Left ventricle myocardium inferior (tissue), 1 donor: ENCODE data around the gene DEFB123. TPM values are rescaled to one million over a fixed set of nuclear protein-coding genes. Genes with fewer than 3 reads are reported as not detected.

Source experiments
- DNase-seq: peaks from one replicate; pipeline ENCODE4 v3.0.0-alpha.2; 2020
- H3K27ac ChIP-seq: fragments of 200-600 bp; replicated peaks from 2 replicates; pipeline ENCODE4 v1.8.0; 2021
- H3K27me3 ChIP-seq: fragments of 200-600 bp; 2 replicates; pipeline ENCODE4 v1.8.0; 2021; ENCODE audit warnings: low read depth
- H3K36me3 ChIP-seq: fragments of 200-600 bp; 2 replicates; pipeline ENCODE4 v1.8.0; 2021
- H3K4me1 ChIP-seq: fragments of 200-600 bp; 2 replicates; pipeline ENCODE4 v1.8.0; 2021
- H3K4me3 ChIP-seq: fragments of 200-600 bp; 2 replicates; pipeline ENCODE4 v1.8.0; 2021; ENCODE audit warnings: mild to moderate bottlenecking, moderate library complexity
- H3K9me3 ChIP-seq: fragments of 200-600 bp; replicated peaks from 2 replicates; pipeline ENCODE4 v1.8.0; 2021
- intact Hi-C: fragments of 100-400 bp; cut with micrococcal nuclease; formaldehyde crosslinking; loops from one replicate; pipeline ENCODE4 v1.11.0; 2022
- long read RNA-seq: library from polyadenylated mRNA; unstranded; transcript quantifications from one replicate; pipeline ENCODE4 v2.0.0, GENCODE V29; 2021
- total RNA-seq: library from RNA; stranded (reverse); fragmentation: NEBNext Ultra II Directional; extraction: Animal tissue kit (Norgen Biotek cat#: 25700); gene quantifications from one replicate; pipeline ENCODE4 v1.2.1, GENCODE V29; 2021
- TF ChIP-seq, protein P1 (sequence below): fragments of 200-600 bp; IDR thresholded peaks from 2 replicates; pipeline ENCODE4 v1.8.0; 2021; ENCODE audit warnings: antibody characterized with exemption, mild to moderate bottlenecking, borderline replicate concordance
- donor health status: DM: no; HTN: yes; CAD: no; lungs with severe emphysema.

Gene DEFB123, protein sequence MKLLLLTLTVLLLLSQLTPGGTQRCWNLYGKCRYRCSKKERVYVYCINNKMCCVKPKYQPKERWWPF
- not detected for total RNA-seq
- long read RNA-seq, result 0 reads

DNA sequence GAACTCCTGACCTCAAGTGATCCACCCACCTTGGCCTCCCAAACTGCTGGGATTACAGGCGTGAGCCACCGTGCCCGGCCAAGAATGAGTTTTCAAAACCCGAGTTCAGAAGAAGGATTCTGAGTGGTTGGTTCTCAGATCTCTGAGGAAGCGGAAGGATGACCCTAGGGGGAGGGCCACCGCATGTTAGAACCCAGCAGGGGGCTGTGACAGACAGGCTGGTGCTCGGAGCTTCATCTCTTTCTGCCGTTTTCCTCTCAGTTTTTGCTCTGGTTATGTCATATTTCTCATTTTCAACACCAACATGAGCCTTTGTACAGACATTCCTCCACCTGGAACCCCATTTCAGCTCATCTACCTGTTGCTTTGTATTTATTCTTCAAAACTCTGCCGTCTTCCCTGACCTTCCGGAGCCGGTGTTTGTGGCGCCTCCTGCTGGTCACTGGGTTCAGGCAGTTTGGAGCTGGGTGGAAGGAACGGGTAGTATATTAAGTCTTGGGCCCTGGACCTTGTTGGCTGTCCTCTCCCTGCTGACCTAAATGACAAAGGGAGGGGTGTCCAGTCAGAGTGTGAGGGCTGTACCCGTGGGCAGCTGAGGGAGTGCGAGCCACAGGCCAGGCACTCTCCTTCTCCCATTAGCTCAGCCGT, at the start of gene DEFB123:
TSS of gene DEFB123 (plus strand) at position 621 of the 648 bp plus-strand sequence. CDS start 67 bp downstream, outside the sequence.
- no peaks in the 10 kb centered on the region for H3K36me3 ChIP-seq
- H3K4me3 ChIP-seq, result no peak within 1 kb of the TSS
- H3K27ac ChIP-seq, result no peak within 1 kb of the TSS
- TF ChIP-seq, protein P1, sequence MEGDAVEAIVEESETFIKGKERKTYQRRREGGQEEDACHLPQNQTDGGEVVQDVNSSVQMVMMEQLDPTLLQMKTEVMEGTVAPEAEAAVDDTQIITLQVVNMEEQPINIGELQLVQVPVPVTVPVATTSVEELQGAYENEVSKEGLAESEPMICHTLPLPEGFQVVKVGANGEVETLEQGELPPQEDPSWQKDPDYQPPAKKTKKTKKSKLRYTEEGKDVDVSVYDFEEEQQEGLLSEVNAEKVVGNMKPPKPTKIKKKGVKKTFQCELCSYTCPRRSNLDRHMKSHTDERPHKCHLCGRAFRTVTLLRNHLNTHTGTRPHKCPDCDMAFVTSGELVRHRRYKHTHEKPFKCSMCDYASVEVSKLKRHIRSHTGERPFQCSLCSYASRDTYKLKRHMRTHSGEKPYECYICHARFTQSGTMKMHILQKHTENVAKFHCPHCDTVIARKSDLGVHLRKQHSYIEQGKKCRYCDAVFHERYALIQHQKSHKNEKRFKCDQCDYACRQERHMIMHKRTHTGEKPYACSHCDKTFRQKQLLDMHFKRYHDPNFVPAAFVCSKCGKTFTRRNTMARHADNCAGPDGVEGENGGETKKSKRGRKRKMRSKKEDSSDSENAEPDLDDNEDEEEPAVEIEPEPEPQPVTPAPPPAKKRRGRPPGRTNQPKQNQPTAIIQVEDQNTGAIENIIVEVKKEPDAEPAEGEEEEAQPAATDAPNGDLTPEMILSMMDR, result no peak
- no peaks in the 10 kb centered on the region for H3K4me1 ChIP-seq
- no peaks in the 10 kb centered on the region for H3K9me3 ChIP-seq
- intact Hi-C loops, result no loop called here
- peaks cover 40% of the 10 kb centered on the region for H3K27me3 ChIP-seq
- DNase-seq, result no peak

DNA sequence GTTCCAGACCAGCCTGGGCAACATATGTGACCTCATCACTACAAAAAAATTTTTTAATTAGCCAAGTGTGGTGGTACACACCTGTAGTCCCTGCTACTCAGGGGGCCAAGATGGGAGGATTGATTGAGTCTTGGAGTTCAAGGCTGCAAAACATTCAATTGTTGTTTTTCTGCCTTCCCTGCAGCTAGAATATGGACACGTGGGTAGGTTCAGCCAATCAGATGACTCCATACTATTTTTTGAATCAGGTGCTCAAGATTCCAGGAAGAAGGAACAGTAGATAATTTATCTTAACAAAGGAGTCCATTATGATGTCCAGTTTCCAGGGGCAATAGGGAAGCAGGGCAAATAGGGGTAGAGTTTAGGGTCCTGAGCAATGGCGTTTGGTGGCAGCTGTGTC, 47.6 kb upstream of the DEFB123 start:
- Histone ChIP-seq H3K9me3 (no peaks in the 10 kb centered on the region), H3K4me3 (no peak overlapping the region), H3K27ac (no peak overlapping the region), H3K4me1 (no peaks in the 10 kb centered on the region), H3K36me3 (no peaks in the 10 kb centered on the region), H3K27me3 (peaks cover 34% of the 10 kb centered on the region)
- no peak for DNase-seq
- intact Hi-C loops, result no loop called here
- TF ChIP-seq, protein P1, result no peak

DNA sequence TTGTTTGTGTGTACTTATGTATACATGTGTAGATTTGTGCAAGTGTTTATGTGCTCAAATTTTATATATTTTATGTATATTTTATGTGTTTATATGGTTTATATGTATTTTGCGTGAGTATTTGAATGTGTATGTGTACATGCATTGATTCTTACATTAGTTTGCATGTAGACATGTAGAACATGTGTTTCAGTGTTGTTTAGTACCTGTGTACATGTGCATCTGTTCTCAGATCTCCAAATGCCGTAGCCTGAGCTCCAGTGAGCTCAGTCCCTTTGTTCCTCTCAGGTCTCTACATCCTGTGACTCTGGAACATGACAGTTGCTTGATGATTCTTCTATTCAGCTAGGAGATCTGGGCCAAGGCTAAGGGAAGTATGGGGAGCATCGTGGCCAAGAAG, 45.5 kb upstream of the DEFB123 start:
- DNase-seq, result no peak
- TF ChIP-seq, protein P1, result no peak
- H3K27ac ChIP-seq, result no peak overlapping the region
- no peaks in the 10 kb centered on the region for H3K4me1 ChIP-seq
- no peaks in the 10 kb centered on the region for H3K36me3 ChIP-seq
- H3K27me3 ChIP-seq, result peaks cover 25% of the 10 kb centered on the region
- no peaks in the 10 kb centered on the region for H3K9me3 ChIP-seq
- H3K4me3 ChIP-seq, result no peak overlapping the region
- intact Hi-C loops, result no loop called here

DNA sequence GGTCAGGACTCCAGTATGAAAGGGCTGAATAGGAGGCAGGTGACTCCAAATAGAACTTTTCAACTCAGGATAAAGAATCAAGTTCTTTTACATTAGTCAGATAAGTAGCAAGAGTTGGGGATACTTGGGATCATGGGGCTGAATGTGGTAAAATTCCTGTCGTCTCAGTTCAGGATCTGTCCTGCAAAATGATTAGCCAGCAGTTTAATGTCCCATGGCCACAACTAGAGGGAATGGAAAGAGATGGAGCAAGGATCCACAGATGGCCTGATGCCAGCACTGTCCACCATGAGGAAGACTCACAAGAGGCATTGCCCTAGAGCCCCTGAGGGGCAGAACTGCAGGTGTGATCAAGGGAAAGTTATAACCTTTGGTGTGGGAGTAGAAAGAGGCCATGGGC, 36.5 kb upstream of the DEFB123 start:
- TF ChIP-seq, protein P1, result no peak
- H3K4me3 ChIP-seq, result no peak overlapping the region
- H3K4me1 ChIP-seq, result no peaks in the 10 kb centered on the region
- intact Hi-C loops, result no loop called here
- no peaks in the 10 kb centered on the region for H3K9me3 ChIP-seq
- H3K36me3 ChIP-seq, result no peaks in the 10 kb centered on the region
- peaks cover 53% of the 10 kb centered on the region for H3K27me3 ChIP-seq
- no peak for DNase-seq
- no peak overlapping the region for H3K27ac ChIP-seq

DNA sequence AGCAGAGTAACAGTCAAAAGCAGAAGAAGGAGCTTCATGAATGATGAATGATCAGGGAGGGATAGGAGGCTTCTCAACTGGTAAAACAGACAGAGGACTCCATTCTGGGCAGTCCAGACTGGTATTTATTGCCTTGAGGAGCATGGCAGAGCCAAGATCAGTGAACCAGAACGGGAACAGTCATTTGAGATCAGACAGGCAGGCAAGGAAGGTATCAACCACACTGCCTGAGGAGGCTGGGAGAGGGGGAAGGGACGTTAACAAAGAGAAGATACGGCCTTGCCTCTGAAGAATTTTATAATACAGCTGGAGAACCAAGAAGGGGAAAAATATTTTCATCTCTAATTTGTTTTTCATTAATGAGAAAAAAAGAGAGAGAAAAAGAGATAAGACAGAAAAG, 34.3 kb upstream of the DEFB123 start, which contains the start of gene DEFB121:
TSS of gene DEFB121 (minus strand) at position 101 of the 400 bp plus-strand sequence. CDS start at position 38, 63 bp downstream.
- intact Hi-C loops, result no loop called here
- H3K4me3 ChIP-seq, result no peak within 1 kb of the TSS
- H3K9me3 ChIP-seq, result peaks cover 3% of the 10 kb centered on the region
- DNase-seq, result no peak
- H3K27ac ChIP-seq, result no peak within 1 kb of the TSS
- no peaks in the 10 kb centered on the region for H3K4me1 ChIP-seq
- H3K27me3 ChIP-seq, result peaks cover 63% of the 10 kb centered on the region
- TF ChIP-seq, protein P1, result no peak
- no peaks in the 10 kb centered on the region for H3K36me3 ChIP-seq
